Mesothelial cell of epicardium (in vitro differentiated cells): Measurements from ENCODE around the gene GSTM5. TPM values are rescaled to one million over a fixed set of nuclear protein-coding genes. Genes with fewer than 3 reads are reported as not detected.
"Not testable (repeated sequence)": the region's sequence is repeated elsewhere in the genome, so short reads cannot be mapped to it uniquely, and the experiment has no call there.

ENCODE experiments used
- DNase-seq, 2 experiments: peaks; one replicate each; pipeline ENCODE4 v3.0.0; 2021; ENCODE audit warnings: low spot score in 2 of 2; ENCODE audit not compliant: unreplicated experiment in 2 of 2
- H3K27ac Mint-ChIP-seq: 2 replicates; pipeline ENCODE4 v1.8.0; 2021; ENCODE audit warnings: mixed read lengths
- H3K27me3 Mint-ChIP-seq: 2 replicates; pipeline ENCODE4 v1.8.0; 2021; ENCODE audit warnings: low read depth, mixed read lengths
- H3K36me3 Mint-ChIP-seq: 2 replicates; pipeline ENCODE4 v1.8.0; 2021; ENCODE audit warnings: mixed read lengths
- H3K4me1 Mint-ChIP-seq: 2 replicates; pipeline ENCODE4 v1.8.0; 2021; ENCODE audit warnings: mixed read lengths
- H3K4me3 Mint-ChIP-seq: 2 replicates; pipeline ENCODE4 v1.8.0; 2021; ENCODE audit warnings: mild to moderate bottlenecking, moderate library complexity, mixed read lengths
- H3K9me3 Mint-ChIP-seq: 2 replicates; pipeline ENCODE4 v1.8.0; 2021; ENCODE audit warnings: mixed read lengths
- CTCF ChIP-seq: fragments of 200-600 bp; sonication (generic); IDR thresholded peaks from one replicate; pipeline ENCODE4 v1.5.0; 2021; ENCODE audit warnings: antibody characterized with exemption; ENCODE audit not compliant: unreplicated experiment
- total RNA-seq: library from RNA; stranded (reverse); gene quantifications from 3 replicates; pipeline ENCODE4 v1.2.1, GENCODE V29; 2021

The GSTM5 gene
- total RNA-seq, 1 donor from 2014 or later = 0.29 TPM

GRCh38 chr1:109749221-109749620 is 37.2 kb downstream of the GSTM5 start:
- Mint-ChIP-seq H3K36me3 (no peaks in the 10 kb centered on the region), H3K27ac (no peak overlapping the region), H3K4me3 (no peak overlapping the region), H3K4me1 (no peaks in the 10 kb centered on the region), H3K9me3 (peaks cover 7% of the 10 kb centered on the region), H3K27me3 (peaks cover 15% of the 10 kb centered on the region)
- no peak for DNase-seq
- TF ChIP-seq CTCF = no peak

GRCh38 chr1:109750241-109750882 is 38.3 kb downstream of the GSTM5 start:
- Mint-ChIP-seq H3K27ac (no peak overlapping the region), H3K27me3 (peaks cover 12% of the 10 kb centered on the region), H3K4me3 (no peak overlapping the region), H3K36me3 (no peaks in the 10 kb centered on the region), H3K9me3 (peaks cover 7% of the 10 kb centered on the region), H3K4me1 (no peaks in the 10 kb centered on the region)
- no peak for TF ChIP-seq CTCF
- no peak for DNase-seq

- Mint-ChIP-seq H3K36me3 (no peaks in the 10 kb centered on the region), H3K9me3 (peaks cover 7% of the 10 kb centered on the region), H3K27me3 (peaks cover 11% of the 10 kb centered on the region), H3K4me3 (no peak overlapping the region), H3K4me1 (no peaks in the 10 kb centered on the region), H3K27ac (no peak overlapping the region)
- no peak for DNase-seq
- no peak for TF ChIP-seq CTCF
These were observed 38.9 kb downstream of the GSTM5 start for GRCh38 chr1:109750920-109751319.

GRCh38 chr1:109751531-109752260 is 39.6 kb downstream of the GSTM5 start:
- Mint-ChIP-seq H3K9me3 (peaks cover 7% of the 10 kb centered on the region), H3K36me3 (no peaks in the 10 kb centered on the region), H3K4me3 (no peak overlapping the region), H3K4me1 (no peaks in the 10 kb centered on the region), H3K27ac (no peak overlapping the region), H3K27me3 (peaks cover 8% of the 10 kb centered on the region)
- no peak for DNase-seq
- no peak for TF ChIP-seq CTCF

GRCh38 chr1:109754738-109755137 is 42.7 kb downstream of the GSTM5 start:
- Mint-ChIP-seq H3K27me3 (no peaks in the 10 kb centered on the region), H3K4me1 (no peaks in the 10 kb centered on the region)
- no peak for TF ChIP-seq CTCF

GRCh38 chr1:109756325-109756724 is 44.3 kb downstream of the GSTM5 start:
- not testable (repeated sequence) for H3K27me3 Mint-ChIP-seq, H3K9me3 Mint-ChIP-seq, H3K4me1 Mint-ChIP-seq, H3K27ac Mint-ChIP-seq, H3K4me3 Mint-ChIP-seq, H3K36me3 Mint-ChIP-seq, DNase-seq

More at GRCh38 chr1:109754738-109755137, 42.7 kb downstream of the GSTM5 start:
- no peak for DNase-seq
- no peak overlapping the region for H3K4me3 Mint-ChIP-seq
- H3K36me3 Mint-ChIP-seq = no peaks in the 10 kb centered on the region
- no peaks in the 10 kb centered on the region for H3K9me3 Mint-ChIP-seq
- H3K27ac Mint-ChIP-seq = no peak overlapping the region
